Body of pancreas (tissue), 4 donors: ENCODE results near the gene EXD1. TPM values are rescaled to one million over a fixed set of nuclear protein-coding genes. Genes with fewer than 3 reads are reported as not detected.

Experiments
- ATAC-seq: fragments of 150-250 bp; one replicate; pipeline ENCODE4 v1.9.1; 2016
- DNase-seq, 4 donors: peaks; one replicate each; pipeline ENCODE4 v3.0.0-alpha.2; 2019
- H3K27ac ChIP-seq, 4 donors: fragments of 200-600 bp; sonication (generic); 1 replicate in 3 of 4; 2 replicates in 1 of 4; pipeline versions ENCODE4 v1.5.1 to v1.6.1; 2016 to 2019; ENCODE audit warnings: mild to moderate bottlenecking in 1 of 4, mixed read lengths in 1 of 4, moderate library complexity in 1 of 4
- H3K27me3 ChIP-seq, 2 donors: fragments of 200-600 bp; sonication (generic); one replicate each; pipeline ENCODE4 v1.6.0; 2016; ENCODE audit warnings: mild to moderate bottlenecking in 1 of 2
- H3K36me3 ChIP-seq, 2 donors: fragments of 200-600 bp; sonication (generic); replicated peaks in 1 of 2; 2 replicates each; pipeline ENCODE4 v1.5.1; 2016; ENCODE audit warnings: low read depth in 2 of 2; ENCODE audit not compliant: insufficient read depth in 1 of 2
- H3K4me1 ChIP-seq: fragments of 200-600 bp; sonication (generic); one replicate; pipeline ENCODE4 v1.6.0; 2016
- H3K4me3 ChIP-seq, 2 donors: fragments of 200-600 bp; sonication (generic); 1 replicate in 1 of 2; 2 replicates in 1 of 2; pipeline ENCODE4 v1.5.1; 2016 to 2019
- H3K9me3 ChIP-seq, 3 donors: fragments of 200-600 bp; sonication (generic); 1 replicate in 2 of 3; 2 replicates in 1 of 3; pipeline ENCODE4 v1.5.1; 2016
- CTCF ChIP-seq, 7 experiments: fragments of 450-650 bp in 4 of 7; fragments of 200-600 bp in 3 of 7; sonication (generic) in 3 of 7; IDR thresholded peaks; one replicate each; pipeline ENCODE4 v1.5.1; 2016 to 2019; ENCODE audit warnings: antibody characterized with exemption in 7 of 7
- POLR2A ChIP-seq, 3 donors: fragments of 450-650 bp; IDR thresholded peaks; one replicate each; pipeline ENCODE4 v1.6.1; 2016; ENCODE audit warnings: antibody characterized with exemption in 3 of 3, mild to moderate bottlenecking in 2 of 3
- WGBS, 2 donors: methylation state at CpG; one replicate each; pipeline ENCODE4 v1.1.5; 2017; 5-methylcytosine and 5-hydroxymethylcytosine counted together
- intact Hi-C: fragments of 100-400 bp; cut with DNase I; formaldehyde crosslinking; loops from one replicate; pipeline ENCODE4 v1.15.1; 2023
- total RNA-seq, 2 donors: library from RNA; depleted of rRNA; stranded (reverse); fragments of >200 nt; gene quantifications; one replicate each; pipeline ENCODE4 v1.1.0, GENCODE V29; 2016

EXD1 gene
- total RNA-seq, 2 donors from 2014 or later, result not detected

- H3K27ac ChIP-seq, result peak overlapping the region in 2 of 4 donors; percentile 6 to 59
- no peaks in the 10 kb centered on the region for H3K9me3 ChIP-seq
- no peak overlapping the region for H3K4me3 ChIP-seq
- intact Hi-C loops, result no loop called here
- H3K4me1 ChIP-seq, result no peaks in the 10 kb centered on the region
- ATAC-seq, result no peak
- no peak for DNase-seq
- H3K27me3 ChIP-seq, result no peaks in the 10 kb centered on the region
- WGBS, 2 donors, result 65 to 76% methylated on average over 1 of the region's 1 CpG
- no peak for TF ChIP-seq CTCF (IDR thresholded peaks at IDR 0.05)
- no peak for TF ChIP-seq POLR2A (IDR thresholded peaks at IDR 0.05)
- no peaks in the 10 kb centered on the region for H3K36me3 ChIP-seq
These were observed 68.8 kb downstream of the EXD1 start for GRCh38 chr15:41161736-41162135.

- H3K27ac ChIP-seq, result peak overlapping the region in 2 of 4 donors; percentile 6 to 59
- ATAC-seq (no peak), DNase-seq (no peak)
- no peaks in the 10 kb centered on the region for H3K36me3 ChIP-seq
- no peaks in the 10 kb centered on the region for H3K27me3 ChIP-seq
- intact Hi-C loops, result no loop called here
- WGBS, 2 donors, result 43 to 47% methylated on average over 6 of the region's 6 CpGs
- H3K4me3 ChIP-seq, result no peak overlapping the region
- TF ChIP-seq POLR2A (IDR thresholded peaks at IDR 0.05), result no peak
- no peak for TF ChIP-seq CTCF (IDR thresholded peaks at IDR 0.05)
- no peaks in the 10 kb centered on the region for H3K9me3 ChIP-seq
- H3K4me1 ChIP-seq, result no peaks in the 10 kb centered on the region
These were observed 69.2 kb downstream of the EXD1 start for GRCh38 chr15:41161336-41161735.

- Histone ChIP-seq H3K4me1 (no peaks in the 10 kb centered on the region), H3K27me3 (no peaks in the 10 kb centered on the region), H3K27ac (peak overlapping the region in 2 of 4 donors; percentile 6 to 59), H3K36me3 (no peaks in the 10 kb centered on the region), H3K4me3 (no peak overlapping the region), H3K9me3 (no peaks in the 10 kb centered on the region)
- 66 to 76% methylated on average over 15 of the region's 15 CpGs for WGBS, 2 donors
- ATAC-seq, result peak; percentile 12
- TF ChIP-seq CTCF (IDR thresholded peaks at IDR 0.05) (no peak), POLR2A (IDR thresholded peaks at IDR 0.05) (no peak)
- intact Hi-C loops, result no loop called here
- no peak for DNase-seq
These were observed 69.8 kb downstream of the EXD1 start for GRCh38 chr15:41160639-41161315.

- no peak for DNase-seq
- no peaks in the 10 kb centered on the region for H3K4me1 ChIP-seq
These were observed 76.1 kb downstream of the EXD1 start for GRCh38 chr15:41154412-41154811.

More at GRCh38 chr15:41154412-41154811, 76.1 kb downstream of the EXD1 start:
- H3K27ac ChIP-seq, result no peak overlapping the region
- H3K4me3 ChIP-seq, result no peak overlapping the region
- H3K9me3 ChIP-seq, result no peaks in the 10 kb centered on the region
- ATAC-seq, result no peak
- WGBS, 2 donors, result 71 to 78% methylated on average over 2 of the region's 2 CpGs
- intact Hi-C loops, result no loop called here
- H3K27me3 ChIP-seq, result no peaks in the 10 kb centered on the region
- H3K36me3 ChIP-seq, result no peaks in the 10 kb centered on the region
- TF ChIP-seq POLR2A (IDR thresholded peaks at IDR 0.05) (no peak), CTCF (IDR thresholded peaks at IDR 0.05) (no peak)
